ENCODE measurements around the gene BRD4.

BRD4 gene

GRCh38 chr19:15288146-15288963 lies 44.0 kb downstream of the BRD4 start:
- no peak for DNase-seq

GRCh38 chr19:15287496-15287895 lies 44.8 kb downstream of the BRD4 start:
- no peak for DNase-seq

GRCh38 chr19:15286688-15287365 lies 45.5 kb downstream of the BRD4 start:
- no peak for DNase-seq

- DNase-seq: no peak
Measured at GRCh38 chr19:15285896-15286591, 46.3 kb downstream of the BRD4 start.

GRCh38 chr19:15284896-15285295 lies 47.4 kb downstream of the BRD4 start:
- DNase-seq: no peak

GRCh38 chr19:15284091-15284490 lies 48.2 kb downstream of the BRD4 start:
- DNase-seq: no peak

GRCh38 chr19:15283141-15283883 lies 49.0 kb downstream of the BRD4 start:
- peak; percentile 28 for DNase-seq

- no peak for DNase-seq
Measured at GRCh38 chr19:15282311-15282705, 50.0 kb downstream of the BRD4 start.

- DNase-seq: no peak
Measured at GRCh38 chr19:15280915-15281683, 51.2 kb downstream of the BRD4 start.

GRCh38 chr19:15280048-15280725 lies 52.2 kb downstream of the BRD4 start:
- DNase-seq: no peak

- DNase-seq: no peak
Measured at GRCh38 chr19:15279326-15279904, 52.9 kb downstream of the BRD4 start.

GRCh38 chr19:15276620-15277215 lies 55.6 kb downstream of the BRD4 start:
- DNase-seq: no peak

- DNase-seq: no peak
Measured at GRCh38 chr19:15274477-15274876, 57.9 kb downstream of the BRD4 start.

- DNase-seq: no peak
Measured at GRCh38 chr19:15269806-15270205, 62.5 kb downstream of the BRD4 start.

GRCh38 chr19:15268928-15269253 lies 63.4 kb downstream of the BRD4 start:
- DNase-seq: no peak

GRCh38 chr19:15268192-15268927 lies 64.0 kb downstream of the BRD4 start:
- no peak for DNase-seq

- DNase-seq: no peak
Measured at GRCh38 chr19:15266683-15267082, 65.7 kb downstream of the BRD4 start.

GRCh38 chr19:15265850-15266248 lies 66.5 kb downstream of the BRD4 start:
- no peak for DNase-seq

- DNase-seq: no peak
Measured at GRCh38 chr19:15265214-15265849, 67.0 kb downstream of the BRD4 start.

GRCh38 chr19:15264933-15265206 lies 67.5 kb downstream of the BRD4 start:
- DNase-seq: no peak

All from activated naive CD4-positive, alpha-beta T cell treated with anti-CD3 and anti-CD28 coated beads, Interleukin-2, amount 50 U/mL, for 16 hours (primary cell).